ENCODE data around the gene TMEM182. TPM values are rescaled to one million over a fixed set of nuclear protein-coding genes. Genes with fewer than 3 reads are reported as not detected.

TMEM182 gene
- total RNA-seq, 4 donors from 2014 or later, result 3.7 to 3.8 TPM; not detected in 2

- in situ Hi-C loops (cut with MboI; ENCODE audit: low pct_ligation_motif_present in 1 of 4, low pct_unique_long_range_greater_than_20kb in 1 of 4, low sequenced_read_pairs in 3 of 4) (no loop called here), intact Hi-C loops (cut with DNase I; ENCODE audit: low total_unique reads) (no loop called here)
- no peak overlapping the region for H3K27ac ChIP-seq
- H3K4me1 ChIP-seq, result peaks cover 0 to 7% (median 3%) of the 10 kb centered on the region in 4 donors
- H3K27me3 ChIP-seq, result peaks cover 3% of the 10 kb centered on the region
- H3K4me3 ChIP-seq, result no peak overlapping the region
- no peak for DNase-seq
- 62 to 66% methylated on average over 4 of the region's 4 CpGs for WGBS, 2 donors (ENCODE audit: low coverage in 1 of 2)
- no peaks in the 10 kb centered on the region for H3K36me3 ChIP-seq
- no peaks in the 10 kb centered on the region for H3K9me3 ChIP-seq
- TF ChIP-seq EP300 (IDR thresholded peaks at IDR 0.05; ENCODE audit: low read depth) (no peak), CTCF (IDR thresholded peaks at IDR 0.05) (no peak), POLR2A (IDR thresholded peaks at IDR 0.05) (no peak), POLR2AphosphoS5 (IDR thresholded peaks at IDR 0.05) (no peak)
Measured at GRCh38 chr2:102843764-102844443, 82.1 kb downstream of the TMEM182 start.

- TF ChIP-seq EP300 (IDR thresholded peaks at IDR 0.05; ENCODE audit: low read depth) (no peak), POLR2AphosphoS5 (IDR thresholded peaks at IDR 0.05) (no peak), CTCF (IDR thresholded peaks at IDR 0.05) (no peak), POLR2A (IDR thresholded peaks at IDR 0.05) (no peak)
- no peak for DNase-seq
- in situ Hi-C loops (cut with MboI; ENCODE audit: low pct_ligation_motif_present in 1 of 4, low pct_unique_long_range_greater_than_20kb in 1 of 4, low sequenced_read_pairs in 3 of 4), result no loop called here
- H3K27me3 ChIP-seq, result peaks cover 7% of the 10 kb centered on the region
- H3K27ac ChIP-seq, result no peak overlapping the region
- H3K4me3 ChIP-seq, result no peak overlapping the region
- H3K36me3 ChIP-seq, result no peaks in the 10 kb centered on the region
- WGBS, 2 donors (ENCODE audit: low coverage in 1 of 2), result 93 to 100% methylated on average over 2 to 3 of the region's 3 CpGs
- intact Hi-C loops (cut with DNase I; ENCODE audit: low total_unique reads), result no loop called here
- peaks cover 0 to 7% (median 4%) of the 10 kb centered on the region in 4 donors for H3K4me1 ChIP-seq
- no peaks in the 10 kb centered on the region for H3K9me3 ChIP-seq
Measured at GRCh38 chr2:102844911-102845310, 83.1 kb downstream of the TMEM182 start.

- peak overlapping the region in 1 of 4 donors; percentile 11 for H3K4me3 ChIP-seq
- intact Hi-C loops (cut with DNase I; ENCODE audit: low total_unique reads), result no loop called here
Measured at GRCh38 chr2:102848366-102848839, 86.6 kb downstream of the TMEM182 start.

GRCh38 chr2:102850888-102851287 lies 89.1 kb downstream of the TMEM182 start:
- no peak overlapping the region for H3K27ac ChIP-seq
- no peaks in the 10 kb centered on the region for H3K9me3 ChIP-seq
- DNase-seq, result no peak
- no peaks in the 10 kb centered on the region for H3K36me3 ChIP-seq
- H3K4me3 ChIP-seq, result no peak overlapping the region
- H3K4me1 ChIP-seq, result peaks cover 0 to 7% (median 4%) of the 10 kb centered on the region in 4 donors
- 76 to 80% methylated on average over 1 to 6 of the region's 6 CpGs for WGBS, 2 donors (ENCODE audit: low coverage in 1 of 2)
- peaks cover 7% of the 10 kb centered on the region for H3K27me3 ChIP-seq
- TF ChIP-seq POLR2AphosphoS5 (IDR thresholded peaks at IDR 0.05), result no peak
- TF ChIP-seq POLR2A (IDR thresholded peaks at IDR 0.05), result no peak
- intact Hi-C loops (cut with DNase I; ENCODE audit: low total_unique reads) (no loop called here), in situ Hi-C loops (cut with MboI; ENCODE audit: low pct_ligation_motif_present in 1 of 4, low pct_unique_long_range_greater_than_20kb in 1 of 4, low sequenced_read_pairs in 3 of 4) (no loop called here)

More at GRCh38 chr2:102848366-102848839, 86.6 kb downstream of the TMEM182 start:
- in situ Hi-C loops (cut with MboI; ENCODE audit: low pct_ligation_motif_present in 1 of 4, low pct_unique_long_range_greater_than_20kb in 1 of 4, low sequenced_read_pairs in 3 of 4), result no loop called here
- Histone ChIP-seq H3K9me3 (no peaks in the 10 kb centered on the region), H3K4me1 (peaks cover 0 to 7% (median 4%) of the 10 kb centered on the region in 4 donors), H3K36me3 (no peaks in the 10 kb centered on the region), H3K27ac (no peak overlapping the region), H3K27me3 (peaks cover 7% of the 10 kb centered on the region)
- TF ChIP-seq POLR2A (IDR thresholded peaks at IDR 0.05) (no peak), CTCF (IDR thresholded peaks at IDR 0.05) (no peak), POLR2AphosphoS5 (IDR thresholded peaks at IDR 0.05) (no peak), EP300 (IDR thresholded peaks at IDR 0.05; ENCODE audit: low read depth) (no peak)
- WGBS, 2 donors (ENCODE audit: low coverage in 1 of 2), result 17% methylated on average over 12 of the region's 12 CpGs; no CpG with 5 or more reads in 1 of the 2 donors
- DNase-seq, result peak; percentile 67
